ENCODE measurements around the gene ACSL3.

DNA sequence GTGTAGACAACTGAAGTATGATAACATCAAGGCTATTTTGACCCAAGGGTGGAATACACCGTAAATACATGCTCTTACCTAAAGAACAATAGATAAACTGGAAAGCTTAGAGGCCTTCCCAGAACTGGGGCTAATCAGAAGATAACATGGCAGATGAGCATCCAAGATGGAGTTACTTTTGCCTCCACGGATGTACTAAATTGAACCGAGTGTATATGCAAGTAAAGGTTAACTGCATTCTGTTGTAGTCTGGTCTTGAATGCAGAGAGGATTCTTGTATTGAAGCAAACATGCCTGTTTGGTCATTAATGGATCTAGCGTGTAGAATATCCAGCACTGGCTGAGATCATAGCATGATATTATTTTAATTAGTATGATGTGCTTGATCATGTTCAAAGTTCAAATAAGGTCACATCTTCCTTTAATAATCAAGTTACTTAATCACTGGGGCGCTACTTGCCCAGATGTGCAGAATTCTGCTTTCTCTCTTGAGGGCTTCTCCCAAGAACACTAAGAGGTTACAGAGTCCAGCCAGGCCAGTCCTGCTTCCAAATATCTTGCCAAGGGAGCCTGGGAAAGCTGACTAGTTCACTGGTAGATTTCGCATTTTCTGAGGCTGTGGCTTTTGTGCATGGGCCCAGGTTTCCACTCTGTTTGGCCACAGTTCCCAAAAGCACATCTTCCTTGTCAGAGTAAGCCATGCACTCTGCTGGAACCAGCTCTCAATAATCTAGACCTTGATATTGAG is 37.5 kb upstream of the ACSL3 start:
- TF ChIP-seq, protein P1, sequence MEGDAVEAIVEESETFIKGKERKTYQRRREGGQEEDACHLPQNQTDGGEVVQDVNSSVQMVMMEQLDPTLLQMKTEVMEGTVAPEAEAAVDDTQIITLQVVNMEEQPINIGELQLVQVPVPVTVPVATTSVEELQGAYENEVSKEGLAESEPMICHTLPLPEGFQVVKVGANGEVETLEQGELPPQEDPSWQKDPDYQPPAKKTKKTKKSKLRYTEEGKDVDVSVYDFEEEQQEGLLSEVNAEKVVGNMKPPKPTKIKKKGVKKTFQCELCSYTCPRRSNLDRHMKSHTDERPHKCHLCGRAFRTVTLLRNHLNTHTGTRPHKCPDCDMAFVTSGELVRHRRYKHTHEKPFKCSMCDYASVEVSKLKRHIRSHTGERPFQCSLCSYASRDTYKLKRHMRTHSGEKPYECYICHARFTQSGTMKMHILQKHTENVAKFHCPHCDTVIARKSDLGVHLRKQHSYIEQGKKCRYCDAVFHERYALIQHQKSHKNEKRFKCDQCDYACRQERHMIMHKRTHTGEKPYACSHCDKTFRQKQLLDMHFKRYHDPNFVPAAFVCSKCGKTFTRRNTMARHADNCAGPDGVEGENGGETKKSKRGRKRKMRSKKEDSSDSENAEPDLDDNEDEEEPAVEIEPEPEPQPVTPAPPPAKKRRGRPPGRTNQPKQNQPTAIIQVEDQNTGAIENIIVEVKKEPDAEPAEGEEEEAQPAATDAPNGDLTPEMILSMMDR (IDR thresholded peaks at IDR 0.05) = no peak
- TF ChIP-seq POLR2A (IDR thresholded peaks at IDR 0.05) = no peak

Measured in Peyer's patch (tissue), 4 donors.